Bronchial epithelial cell (primary cell): Measurements from ENCODE around the gene DSCAM. TPM values are rescaled to one million over a fixed set of nuclear protein-coding genes. Genes with fewer than 3 reads are reported as not detected.
A peak's percentile ranks its signal among the peaks of the same experiment; 100 is the strongest.

Source experiments
- DNase-seq: peaks from one replicate; pipeline ENCODE4 v3.0.0-alpha.2; 2010; ENCODE audit warnings: low read depth
- FAIRE-seq: peaks from 2 replicates; lab custom pipeline; 2011; peaks lifted over from hg19 to GRCh38; lab: Jason Lieb, UNC
- H3K27me3 ChIP-seq: 2 replicates; pipeline ENCODE4 v1.5.1; 2011; ENCODE audit warnings: low read length; ENCODE audit not compliant: control insufficient read depth, insufficient read depth
- H3K36me3 ChIP-seq: 2 replicates; pipeline ENCODE4 v1.5.1; 2011; ENCODE audit warnings: low read length; ENCODE audit not compliant: control insufficient read depth, insufficient read depth
- H3K4me3 ChIP-seq: 2 replicates; pipeline ENCODE4 v1.5.1; 2011; ENCODE audit warnings: mild to moderate bottlenecking, low read depth, low read length, control low read depth
- CTCF ChIP-seq: IDR thresholded peaks from 2 replicates; pipeline ENCODE4 v1.5.1; 2011; ENCODE audit warnings: mild to moderate bottlenecking, moderate library complexity, low read length, control low read depth, inconsistent platforms; ENCODE audit not compliant: insufficient read depth, severe bottlenecking
- total RNA-seq: library from RNA; depleted of rRNA; stranded (reverse); fragments of >200 nt; gene quantifications from 2 replicates; pipeline ENCODE4 v1.2.1, GENCODE V29; 2014

The DSCAM gene
- total RNA-seq, 1 donor from 2014 or later: 0.53 TPM

GRCh38 chr21:40881767-40882166 is 34.8 kb upstream of the DSCAM start:
- no peak for TF ChIP-seq CTCF
- FAIRE-seq (no peak), DNase-seq (peak; percentile 6)
- Histone ChIP-seq H3K36me3 (no peaks in the 10 kb centered on the region), H3K27me3 (no peaks in the 10 kb centered on the region), H3K4me3 (no peak overlapping the region)

- H3K4me3 ChIP-seq: no peak overlapping the region
- FAIRE-seq: no peak
- no peaks in the 10 kb centered on the region for H3K36me3 ChIP-seq
- H3K27me3 ChIP-seq: no peaks in the 10 kb centered on the region
- DNase-seq: no peak
- no peak for TF ChIP-seq CTCF
Measured at GRCh38 chr21:40871099-40871498, 24.1 kb upstream of the DSCAM start.

- H3K36me3 ChIP-seq: no peaks in the 10 kb centered on the region
- no peak overlapping the region for H3K4me3 ChIP-seq
- DNase-seq: no peak
- H3K27me3 ChIP-seq: peaks cover 2% of the 10 kb centered on the region
- FAIRE-seq: peak; percentile 76
- TF ChIP-seq CTCF: no peak
Measured at GRCh38 chr21:40863839-40864238, 16.9 kb upstream of the DSCAM start.

- FAIRE-seq: no peak
Measured at GRCh38 chr21:40858517-40858916, 11.6 kb upstream of the DSCAM start.

GRCh38 chr21:40853956-40854688 is 7.2 kb upstream of the DSCAM start:
- no peak for TF ChIP-seq CTCF
- DNase-seq: no peak
- FAIRE-seq: no peak

More at GRCh38 chr21:40858517-40858916, 11.6 kb upstream of the DSCAM start:
- DNase-seq: no peak
- H3K27me3 ChIP-seq: peaks cover 2% of the 10 kb centered on the region
- no peaks in the 10 kb centered on the region for H3K36me3 ChIP-seq
- TF ChIP-seq CTCF: no peak
- no peak overlapping the region for H3K4me3 ChIP-seq

GRCh38 chr21:40852563-40852962 is 5.6 kb upstream of the DSCAM start:
- no peak for DNase-seq
- peak; percentile 13 for FAIRE-seq
- TF ChIP-seq CTCF: no peak
- Histone ChIP-seq H3K36me3 (no peaks in the 10 kb centered on the region), H3K4me3 (no peak overlapping the region), H3K27me3 (no peaks in the 10 kb centered on the region)

More at GRCh38 chr21:40853956-40854688, 7.2 kb upstream of the DSCAM start:
- Histone ChIP-seq H3K27me3 (no peaks in the 10 kb centered on the region), H3K36me3 (no peaks in the 10 kb centered on the region), H3K4me3 (no peak overlapping the region)
